ENCODE data around the gene OPCML.

Gene OPCML

DNA sequence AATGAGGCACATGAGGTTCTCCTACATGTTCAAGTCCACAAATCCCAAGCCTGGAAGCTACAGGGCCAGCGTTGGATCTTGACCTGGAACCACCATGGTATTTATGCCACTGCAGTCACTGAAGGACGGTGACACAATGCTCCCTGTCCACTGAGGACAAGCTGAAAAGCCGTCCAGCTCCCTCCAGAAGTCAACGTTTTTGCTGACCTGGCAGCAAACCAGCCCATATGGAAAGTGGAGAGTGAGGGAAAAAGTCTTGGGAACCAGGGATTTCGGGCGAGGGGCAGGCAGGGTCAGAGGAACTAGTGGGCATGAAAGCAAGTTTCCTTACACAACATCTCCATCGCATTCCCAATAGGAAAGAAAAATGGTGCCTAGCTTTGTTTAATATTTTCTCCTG is 33.3 kb downstream of the OPCML start:
- ATAC-seq = no peak
- no peak for TF ChIP-seq ZC3H10 (CRISPR knock-in tag; IDR thresholded peaks at IDR 0.05)
- TF ChIP-seq ESRRG (CRISPR knock-in tag; IDR thresholded peaks at IDR 0.05) = no peak
- TF ChIP-seq, protein P1, sequence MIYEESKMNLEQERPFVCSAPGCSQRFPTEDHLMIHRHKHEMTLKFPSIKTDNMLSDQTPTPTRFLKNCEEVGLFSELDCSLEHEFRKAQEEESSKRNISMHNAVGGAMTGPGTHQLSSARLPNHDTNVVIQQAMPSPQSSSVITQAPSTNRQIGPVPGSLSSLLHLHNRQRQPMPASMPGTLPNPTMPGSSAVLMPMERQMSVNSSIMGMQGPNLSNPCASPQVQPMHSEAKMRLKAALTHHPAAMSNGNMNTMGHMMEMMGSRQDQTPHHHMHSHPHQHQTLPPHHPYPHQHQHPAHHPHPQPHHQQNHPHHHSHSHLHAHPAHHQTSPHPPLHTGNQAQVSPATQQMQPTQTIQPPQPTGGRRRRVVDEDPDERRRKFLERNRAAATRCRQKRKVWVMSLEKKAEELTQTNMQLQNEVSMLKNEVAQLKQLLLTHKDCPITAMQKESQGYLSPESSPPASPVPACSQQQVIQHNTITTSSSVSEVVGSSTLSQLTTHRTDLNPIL (CRISPR knock-in tag; IDR thresholded peaks at IDR 0.05; ENCODE audit: low read depth) = no peak
- no peak for TF ChIP-seq RARB (CRISPR knock-in tag; IDR thresholded peaks at IDR 0.05)
- TF ChIP-seq ZNF70 (CRISPR knock-in tag; IDR thresholded peaks at IDR 0.05) = no peak
- no peak for TF ChIP-seq PPARA (CRISPR knock-in tag; IDR thresholded peaks at IDR 0.05; ENCODE audit: borderline replicate concordance)
- no peak for TF ChIP-seq CSDC2 (CRISPR knock-in tag; IDR thresholded peaks at IDR 0.05)
- TF ChIP-seq ZFP3 (CRISPR knock-in tag; IDR thresholded peaks at IDR 0.05) = no peak
- TF ChIP-seq, protein P2, sequence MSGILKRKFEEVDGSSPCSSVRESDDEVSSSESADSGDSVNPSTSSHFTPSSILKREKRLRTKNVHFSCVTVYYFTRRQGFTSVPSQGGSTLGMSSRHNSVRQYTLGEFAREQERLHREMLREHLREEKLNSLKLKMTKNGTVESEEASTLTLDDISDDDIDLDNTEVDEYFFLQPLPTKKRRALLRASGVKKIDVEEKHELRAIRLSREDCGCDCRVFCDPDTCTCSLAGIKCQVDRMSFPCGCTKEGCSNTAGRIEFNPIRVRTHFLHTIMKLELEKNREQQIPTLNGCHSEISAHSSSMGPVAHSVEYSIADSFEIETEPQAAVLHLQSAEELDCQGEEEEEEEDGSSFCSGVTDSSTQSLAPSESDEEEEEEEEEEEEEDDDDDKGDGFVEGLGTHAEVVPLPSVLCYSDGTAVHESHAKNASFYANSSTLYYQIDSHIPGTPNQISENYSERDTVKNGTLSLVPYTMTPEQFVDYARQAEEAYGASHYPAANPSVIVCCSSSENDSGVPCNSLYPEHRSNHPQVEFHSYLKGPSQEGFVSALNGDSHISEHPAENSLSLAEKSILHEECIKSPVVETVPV (CRISPR knock-in tag; IDR thresholded peaks at IDR 0.05) = no peak
- TF ChIP-seq ZNF8 (CRISPR knock-in tag; IDR thresholded peaks at IDR 0.05) = no peak
- TF ChIP-seq OSR1 (CRISPR knock-in tag; IDR thresholded peaks at IDR 0.05) = no peak
- TF ChIP-seq BACH2 (CRISPR knock-in tag; IDR thresholded peaks at IDR 0.05; ENCODE audit: borderline replicate concordance) = no peak
- no peak for TF ChIP-seq ZNF565 (CRISPR knock-in tag; conservative IDR thresholded peaks at IDR 0.05; ENCODE audit: low read depth)

DNA sequence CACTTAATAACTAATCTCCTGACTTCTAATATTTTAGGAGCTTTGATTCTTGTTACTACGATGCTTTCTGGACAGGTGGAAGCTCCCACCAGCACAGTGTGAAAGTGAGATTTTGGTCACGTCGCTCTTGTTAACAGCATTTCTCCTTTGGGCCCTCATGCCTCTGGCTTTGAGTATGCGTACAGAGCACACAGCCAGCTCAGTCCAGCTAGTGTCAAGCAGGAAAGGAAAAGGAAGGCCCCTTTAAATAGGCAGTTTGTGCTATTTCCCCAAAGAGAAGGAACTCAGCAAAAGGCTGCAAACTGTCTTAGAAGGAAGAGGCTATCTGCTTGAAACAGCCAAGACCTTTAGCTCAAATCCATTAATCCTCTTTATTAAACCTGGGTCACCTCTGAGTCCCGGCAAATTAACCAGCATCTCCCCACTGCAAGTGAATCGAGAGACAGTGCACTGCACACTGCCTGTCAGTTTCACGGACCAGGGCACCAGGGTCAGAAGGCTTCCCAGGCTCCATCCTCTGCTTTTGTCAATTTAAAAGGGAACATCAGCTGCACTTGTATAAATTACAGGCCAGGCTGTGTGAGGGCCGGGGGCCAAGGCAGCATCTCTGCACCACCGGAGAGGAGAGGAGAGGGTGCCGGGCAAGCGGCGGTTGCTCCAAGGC is 34.7 kb downstream of the OPCML start:
- TF ChIP-seq, protein P3, sequence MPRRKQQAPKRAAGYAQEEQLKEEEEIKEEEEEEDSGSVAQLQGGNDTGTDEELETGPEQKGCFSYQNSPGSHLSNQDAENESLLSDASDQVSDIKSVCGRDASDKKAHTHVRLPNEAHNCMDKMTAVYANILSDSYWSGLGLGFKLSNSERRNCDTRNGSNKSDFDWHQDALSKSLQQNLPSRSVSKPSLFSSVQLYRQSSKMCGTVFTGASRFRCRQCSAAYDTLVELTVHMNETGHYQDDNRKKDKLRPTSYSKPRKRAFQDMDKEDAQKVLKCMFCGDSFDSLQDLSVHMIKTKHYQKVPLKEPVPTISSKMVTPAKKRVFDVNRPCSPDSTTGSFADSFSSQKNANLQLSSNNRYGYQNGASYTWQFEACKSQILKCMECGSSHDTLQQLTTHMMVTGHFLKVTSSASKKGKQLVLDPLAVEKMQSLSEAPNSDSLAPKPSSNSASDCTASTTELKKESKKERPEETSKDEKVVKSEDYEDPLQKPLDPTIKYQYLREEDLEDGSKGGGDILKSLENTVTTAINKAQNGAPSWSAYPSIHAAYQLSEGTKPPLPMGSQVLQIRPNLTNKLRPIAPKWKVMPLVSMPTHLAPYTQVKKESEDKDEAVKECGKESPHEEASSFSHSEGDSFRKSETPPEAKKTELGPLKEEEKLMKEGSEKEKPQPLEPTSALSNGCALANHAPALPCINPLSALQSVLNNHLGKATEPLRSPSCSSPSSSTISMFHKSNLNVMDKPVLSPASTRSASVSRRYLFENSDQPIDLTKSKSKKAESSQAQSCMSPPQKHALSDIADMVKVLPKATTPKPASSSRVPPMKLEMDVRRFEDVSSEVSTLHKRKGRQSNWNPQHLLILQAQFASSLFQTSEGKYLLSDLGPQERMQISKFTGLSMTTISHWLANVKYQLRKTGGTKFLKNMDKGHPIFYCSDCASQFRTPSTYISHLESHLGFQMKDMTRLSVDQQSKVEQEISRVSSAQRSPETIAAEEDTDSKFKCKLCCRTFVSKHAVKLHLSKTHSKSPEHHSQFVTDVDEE (CRISPR knock-in tag; IDR thresholded peaks at IDR 0.05) = no peak
- TF ChIP-seq PPARA (CRISPR knock-in tag; IDR thresholded peaks at IDR 0.05; ENCODE audit: borderline replicate concordance) (no peak), ZC3H10 (CRISPR knock-in tag; IDR thresholded peaks at IDR 0.05) (no peak), ISL1 (CRISPR knock-in tag; IDR thresholded peaks at IDR 0.05) (no peak), ESRRG (CRISPR knock-in tag; IDR thresholded peaks at IDR 0.05) (no peak), ZNF8 (CRISPR knock-in tag; IDR thresholded peaks at IDR 0.05) (no peak), SNAI2 (CRISPR knock-in tag; IDR thresholded peaks at IDR 0.05) (no peak), ARNTL (CRISPR knock-in tag; IDR thresholded peaks at IDR 0.05; ENCODE audit: borderline replicate concordance, low read depth) (no peak), TOX (CRISPR knock-in tag; IDR thresholded peaks at IDR 0.05; ENCODE audit: borderline replicate concordance) (no peak), RARB (CRISPR knock-in tag; IDR thresholded peaks at IDR 0.05) (no peak), TCF4 (CRISPR knock-in tag; IDR thresholded peaks at IDR 0.05; ENCODE audit: borderline replicate concordance) (no peak), ZNF565 (CRISPR knock-in tag; conservative IDR thresholded peaks at IDR 0.05; ENCODE audit: low read depth) (no peak), ZNF70 (CRISPR knock-in tag; IDR thresholded peaks at IDR 0.05) (no peak), GLIS3 (CRISPR knock-in tag; IDR thresholded peaks at IDR 0.05) (no peak), BACH2 (CRISPR knock-in tag; IDR thresholded peaks at IDR 0.05; ENCODE audit: borderline replicate concordance) (no peak), OSR1 (CRISPR knock-in tag; IDR thresholded peaks at IDR 0.05) (no peak), ZFP30 (CRISPR knock-in tag; IDR thresholded peaks at IDR 0.05) (no peak), ZFP3 (CRISPR knock-in tag; IDR thresholded peaks at IDR 0.05) (no peak)
- TF ChIP-seq, protein P4, sequence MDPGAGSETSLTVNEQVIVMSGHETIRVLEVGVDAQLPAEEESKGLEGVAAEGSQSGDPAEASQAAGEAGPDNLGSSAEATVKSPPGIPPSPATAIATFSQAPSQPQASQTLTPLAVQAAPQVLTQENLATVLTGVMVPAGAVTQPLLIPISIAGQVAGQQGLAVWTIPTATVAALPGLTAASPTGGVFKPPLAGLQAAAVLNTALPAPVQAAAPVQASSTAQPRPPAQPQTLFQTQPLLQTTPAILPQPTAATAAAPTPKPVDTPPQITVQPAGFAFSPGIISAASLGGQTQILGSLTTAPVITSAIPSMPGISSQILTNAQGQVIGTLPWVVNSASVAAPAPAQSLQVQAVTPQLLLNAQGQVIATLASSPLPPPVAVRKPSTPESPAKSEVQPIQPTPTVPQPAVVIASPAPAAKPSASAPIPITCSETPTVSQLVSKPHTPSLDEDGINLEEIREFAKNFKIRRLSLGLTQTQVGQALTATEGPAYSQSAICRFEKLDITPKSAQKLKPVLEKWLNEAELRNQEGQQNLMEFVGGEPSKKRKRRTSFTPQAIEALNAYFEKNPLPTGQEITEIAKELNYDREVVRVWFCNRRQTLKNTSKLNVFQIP (CRISPR knock-in tag; IDR thresholded peaks at IDR 0.05; ENCODE audit: borderline replicate concordance, low read depth) = no peak
- TF ChIP-seq, protein P1 (CRISPR knock-in tag; IDR thresholded peaks at IDR 0.05; ENCODE audit: low read depth) = no peak
- no peak for ATAC-seq

Measured in SK-N-SH treated with all-trans-retinoic acid at 6 μM for 48 hours (cell line).